T-helper 2 cell treated with Interferon-gamma antibody and Interleukin-4, amounts not matched to agents 5 μg/mL and 100 μg/mL, for 36 hours (primary cell): ENCODE data around the gene ARL6IP1.

Experiments
- DNase-seq: peaks from one replicate; pipeline ENCODE4 v3.0.0; 2021; ENCODE audit warnings: low spot score
- H3K27ac Mint-ChIP-seq: one replicate; pipeline ENCODE4 v1.8.0; 2021; ENCODE audit warnings: mild to moderate bottlenecking, mixed read lengths
- H3K27me3 Mint-ChIP-seq: one replicate; pipeline ENCODE4 v1.8.0; 2021; ENCODE audit warnings: low read depth, mixed read lengths
- H3K36me3 Mint-ChIP-seq: one replicate; pipeline ENCODE4 v1.8.0; 2021; ENCODE audit warnings: low read depth, mixed read lengths
- H3K4me1 Mint-ChIP-seq: one replicate; pipeline ENCODE4 v1.8.0; 2021; ENCODE audit warnings: low read depth, mixed read lengths
- H3K4me3 Mint-ChIP-seq: one replicate; pipeline ENCODE4 v1.8.0; 2022; ENCODE audit warnings: mild to moderate bottlenecking, moderate library complexity, mixed read lengths
- H3K9me3 Mint-ChIP-seq: one replicate; pipeline ENCODE4 v1.8.0; 2021; ENCODE audit warnings: mixed read lengths

ARL6IP1 gene

DNA sequence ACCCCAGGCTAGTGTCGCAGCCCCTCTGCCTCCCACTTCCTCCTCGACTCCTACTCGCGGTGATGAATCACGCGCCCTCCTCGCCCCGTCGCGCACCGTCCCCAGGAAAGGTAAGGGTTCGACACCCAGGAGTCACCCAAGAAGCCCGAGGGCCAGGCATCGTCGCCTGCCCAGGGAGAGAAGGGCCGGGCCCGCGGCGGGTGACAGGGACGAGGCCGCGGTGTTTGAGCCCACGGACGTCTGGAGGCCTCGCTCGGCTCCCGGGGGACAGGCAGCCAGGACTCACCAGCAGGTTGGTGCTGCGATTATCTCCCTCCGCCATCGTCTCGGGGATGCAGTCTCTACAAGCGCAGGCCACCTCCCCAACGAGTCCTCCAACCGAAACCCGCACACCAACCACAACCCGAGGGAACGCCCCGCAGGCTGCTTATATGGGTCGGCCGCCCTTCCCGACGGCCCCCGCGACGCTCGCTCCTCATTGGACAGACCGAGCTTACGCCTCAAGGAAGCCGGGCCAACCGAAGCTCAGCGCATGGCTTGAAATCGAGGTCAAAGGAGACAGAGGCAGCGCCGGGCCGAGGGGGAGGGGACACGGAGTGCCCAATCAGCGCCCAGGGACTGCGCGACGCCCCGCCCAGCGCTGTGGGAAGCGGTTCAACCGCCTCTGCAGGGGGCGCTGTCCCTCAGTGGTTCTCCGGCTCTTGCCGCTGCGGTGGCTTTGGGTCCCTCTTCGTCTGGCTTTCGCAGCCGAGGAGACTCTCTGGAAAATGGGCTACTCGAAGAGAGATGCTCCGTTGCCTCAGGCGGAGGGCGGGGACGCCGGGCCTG is at the start of gene ARL6IP1:
ARL6IP1 (minus strand) TSS at position 405 of the 828 bp plus-strand sequence; CDS start at position 322, 83 bp downstream.
- Mint-ChIP-seq H3K4me1 (peaks cover 57% of the 10 kb centered on the region), H3K36me3 (peaks cover 49% of the 10 kb centered on the region), H3K4me3 (peak within 1 kb of the TSS; percentile 98), H3K27me3 (no peaks in the 10 kb centered on the region), H3K27ac (peak within 1 kb of the TSS; percentile 90), H3K9me3 (no peaks in the 10 kb centered on the region)
- DNase-seq = peak; percentile 99

- Mint-ChIP-seq H3K27me3 (no peaks in the 10 kb centered on the region), H3K4me1 (no peaks in the 10 kb centered on the region), H3K36me3 (peaks cover 63% of the 10 kb centered on the region), H3K27ac (no peak overlapping the region), H3K4me3 (no peak overlapping the region), H3K9me3 (no peaks in the 10 kb centered on the region)
- no peak for DNase-seq
Observed at GRCh38 chr16:18846416-18846815, 45.1 kb upstream of the ARL6IP1 start.

DNA sequence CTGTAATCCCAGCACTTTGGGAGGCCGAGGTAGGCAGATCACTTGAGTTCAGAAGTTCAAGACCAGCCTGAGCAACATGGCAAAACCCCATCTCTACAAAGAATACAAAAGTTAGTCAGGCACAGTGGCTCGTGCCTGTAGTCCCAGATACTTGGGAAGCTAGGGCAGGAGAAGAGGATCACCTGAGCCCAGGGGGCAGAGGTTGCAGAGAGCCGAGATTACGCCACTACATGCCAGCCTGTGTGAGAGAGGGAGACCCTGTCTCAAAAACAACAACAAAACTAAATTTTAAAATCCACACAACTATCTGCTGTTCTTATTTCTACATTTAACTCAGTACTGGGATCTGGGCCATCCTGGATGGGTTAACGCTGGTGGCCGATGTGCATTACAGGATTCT is 41.2 kb upstream of the ARL6IP1 start:
- no peaks in the 10 kb centered on the region for H3K27me3 Mint-ChIP-seq
- H3K9me3 Mint-ChIP-seq = no peaks in the 10 kb centered on the region
- peaks cover 76% of the 10 kb centered on the region for H3K36me3 Mint-ChIP-seq
- H3K27ac Mint-ChIP-seq = no peak overlapping the region
- no peak for DNase-seq
- H3K4me1 Mint-ChIP-seq = peaks cover 3% of the 10 kb centered on the region
- no peak overlapping the region for H3K4me3 Mint-ChIP-seq

- Mint-ChIP-seq H3K4me1 (peaks cover 7% of the 10 kb centered on the region), H3K9me3 (no peaks in the 10 kb centered on the region), H3K27me3 (no peaks in the 10 kb centered on the region), H3K4me3 (no peak overlapping the region), H3K36me3 (peaks cover 76% of the 10 kb centered on the region), H3K27ac (no peak overlapping the region)
- no peak for DNase-seq
Observed at GRCh38 chr16:18841833-18842525, 40.6 kb upstream of the ARL6IP1 start.

GRCh38 chr16:18839555-18839954 is 38.2 kb upstream of the ARL6IP1 start:
- Mint-ChIP-seq H3K27ac (no peak overlapping the region), H3K27me3 (no peaks in the 10 kb centered on the region), H3K36me3 (peaks cover 74% of the 10 kb centered on the region), H3K4me1 (peaks cover 8% of the 10 kb centered on the region), H3K4me3 (no peak overlapping the region), H3K9me3 (no peaks in the 10 kb centered on the region)
- no peak for DNase-seq

DNA sequence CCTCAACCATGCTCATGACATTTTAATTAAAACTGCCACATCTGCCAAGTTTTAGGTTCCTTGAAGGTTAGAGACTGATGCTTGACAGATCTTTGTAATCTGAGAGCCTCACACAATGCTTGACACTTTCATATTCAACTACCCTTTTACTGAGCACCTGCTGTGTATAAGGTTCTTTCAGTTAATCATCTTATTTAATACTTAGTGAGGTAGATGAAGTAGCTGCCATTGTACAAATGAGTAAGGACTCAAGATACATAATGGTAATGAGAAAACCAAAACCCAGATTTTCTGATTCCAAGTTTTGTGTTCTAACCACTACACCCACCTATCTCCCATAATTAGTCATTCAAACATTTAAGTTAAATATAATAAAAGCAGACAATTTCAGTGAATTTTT is 35.4 kb upstream of the ARL6IP1 start:
- DNase-seq = no peak
- Mint-ChIP-seq H3K4me1 (peaks cover 8% of the 10 kb centered on the region), H3K9me3 (no peaks in the 10 kb centered on the region), H3K27ac (peak overlapping the region; percentile 12), H3K4me3 (no peak overlapping the region), H3K36me3 (peaks cover 69% of the 10 kb centered on the region), H3K27me3 (no peaks in the 10 kb centered on the region)

DNA sequence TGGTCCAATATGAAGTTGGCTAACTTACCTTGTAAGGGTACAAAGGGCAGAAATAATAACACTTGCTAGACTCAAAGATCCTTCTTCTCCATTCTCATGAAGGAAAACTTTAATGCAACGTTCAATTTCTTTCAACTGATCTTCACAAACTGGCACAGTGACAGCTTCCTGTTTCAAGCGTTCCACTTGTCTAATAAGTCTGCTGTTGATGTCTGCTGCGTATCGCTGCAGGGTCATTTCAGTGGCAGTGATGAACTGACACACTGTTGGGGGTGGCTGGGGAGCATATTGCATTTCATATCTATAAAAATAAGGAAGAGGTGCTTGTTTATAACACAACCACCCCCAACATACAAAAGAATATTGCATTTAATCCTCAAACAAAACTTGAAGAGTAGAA is 33.5 kb upstream of the ARL6IP1 start:
- H3K4me1 Mint-ChIP-seq = peaks cover 8% of the 10 kb centered on the region
- H3K27me3 Mint-ChIP-seq = no peaks in the 10 kb centered on the region
- no peak overlapping the region for H3K27ac Mint-ChIP-seq
- H3K4me3 Mint-ChIP-seq = no peak overlapping the region
- no peak for DNase-seq
- no peaks in the 10 kb centered on the region for H3K9me3 Mint-ChIP-seq
- H3K36me3 Mint-ChIP-seq = peaks cover 64% of the 10 kb centered on the region

DNA sequence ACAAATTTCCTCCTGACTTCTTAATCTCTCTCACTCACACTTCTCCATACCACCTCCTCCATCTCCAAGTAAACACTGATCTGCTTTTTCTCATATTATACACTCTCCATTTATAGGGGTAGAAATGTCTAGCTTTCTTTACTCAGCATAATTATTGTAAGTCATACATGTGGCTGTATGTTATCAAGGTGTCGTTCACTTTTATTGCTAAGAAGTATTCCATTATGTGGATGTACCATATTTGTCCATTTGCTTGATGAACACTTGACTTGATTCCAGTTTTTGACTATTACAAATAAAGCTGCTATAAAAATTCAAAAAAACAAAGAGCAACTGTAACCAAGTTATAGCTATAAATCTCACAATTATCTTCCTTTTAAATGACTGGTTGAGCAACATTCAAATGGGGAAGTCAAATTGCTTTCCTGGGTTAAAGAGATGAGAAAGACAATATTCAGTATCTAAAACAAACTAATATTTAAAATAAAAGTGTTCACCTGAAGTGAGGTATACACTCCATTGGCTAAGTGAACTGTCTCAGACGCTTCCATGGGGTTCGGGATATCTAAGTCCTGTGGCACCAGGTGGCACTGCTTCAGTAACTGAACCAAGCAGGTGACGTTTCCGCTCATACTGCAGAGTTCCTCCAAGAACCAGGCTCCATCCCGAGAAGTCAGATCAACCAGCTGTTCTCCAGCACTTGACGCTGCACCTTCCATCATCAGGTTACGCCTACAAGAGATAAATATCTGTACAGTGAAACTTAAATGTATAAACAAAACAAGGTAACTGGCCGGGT is 32.6 kb upstream of the ARL6IP1 start:
- no peak for DNase-seq
- H3K36me3 Mint-ChIP-seq = peaks cover 65% of the 10 kb centered on the region
- H3K9me3 Mint-ChIP-seq = no peaks in the 10 kb centered on the region
- H3K27me3 Mint-ChIP-seq = no peaks in the 10 kb centered on the region
- H3K4me3 Mint-ChIP-seq = no peak overlapping the region
- H3K4me1 Mint-ChIP-seq = peaks cover 8% of the 10 kb centered on the region
- H3K27ac Mint-ChIP-seq = no peak overlapping the region

GRCh38 chr16:18832613-18833012 is 31.3 kb upstream of the ARL6IP1 start:
- Mint-ChIP-seq H3K36me3 (peaks cover 65% of the 10 kb centered on the region), H3K4me1 (peaks cover 9% of the 10 kb centered on the region), H3K4me3 (no peak overlapping the region), H3K27me3 (no peaks in the 10 kb centered on the region), H3K9me3 (no peaks in the 10 kb centered on the region), H3K27ac (no peak overlapping the region)
- DNase-seq = no peak

DNA sequence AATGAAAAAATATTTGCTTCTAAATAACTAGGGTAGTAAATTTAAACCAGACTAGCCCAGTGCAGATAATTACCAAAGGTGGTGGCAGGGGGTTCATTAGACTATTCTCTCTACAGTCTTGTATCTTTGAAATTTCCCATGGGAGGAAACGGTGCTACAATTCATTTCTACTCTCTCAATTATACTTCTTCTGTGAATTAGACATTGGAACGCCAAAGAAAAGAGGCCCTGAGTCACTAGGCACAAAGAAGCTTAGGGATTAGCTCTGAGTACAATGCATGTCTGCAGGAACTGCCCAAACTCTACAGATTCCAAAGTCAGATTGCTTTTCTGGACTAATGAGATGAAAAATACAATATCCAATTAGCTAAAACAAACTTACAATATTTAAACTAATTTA is 30.7 kb upstream of the ARL6IP1 start:
- Mint-ChIP-seq H3K27me3 (no peaks in the 10 kb centered on the region), H3K36me3 (peaks cover 63% of the 10 kb centered on the region), H3K9me3 (no peaks in the 10 kb centered on the region), H3K27ac (no peak overlapping the region), H3K4me1 (peaks cover 5% of the 10 kb centered on the region), H3K4me3 (no peak overlapping the region)
- no peak for DNase-seq

- H3K27ac Mint-ChIP-seq = no peak overlapping the region
- peaks cover 45% of the 10 kb centered on the region for H3K36me3 Mint-ChIP-seq
- H3K9me3 Mint-ChIP-seq = no peaks in the 10 kb centered on the region
- peaks cover 4% of the 10 kb centered on the region for H3K4me1 Mint-ChIP-seq
- H3K4me3 Mint-ChIP-seq = no peak overlapping the region
- no peak for DNase-seq
- no peaks in the 10 kb centered on the region for H3K27me3 Mint-ChIP-seq
Observed at GRCh38 chr16:18829251-18829650, 27.9 kb upstream of the ARL6IP1 start.

- Mint-ChIP-seq H3K4me3 (no peak overlapping the region), H3K9me3 (no peaks in the 10 kb centered on the region), H3K4me1 (peaks cover 4% of the 10 kb centered on the region), H3K27ac (no peak overlapping the region), H3K27me3 (no peaks in the 10 kb centered on the region), H3K36me3 (peaks cover 38% of the 10 kb centered on the region)
- no peak for DNase-seq
Observed at GRCh38 chr16:18827890-18828289, 26.5 kb upstream of the ARL6IP1 start.

GRCh38 chr16:18816286-18816685 is 14.9 kb upstream of the ARL6IP1 start:
- no peak overlapping the region for H3K27ac Mint-ChIP-seq
- peaks cover 57% of the 10 kb centered on the region for H3K36me3 Mint-ChIP-seq

GRCh38 chr16:18811925-18812324 is 10.6 kb upstream of the ARL6IP1 start:
- Mint-ChIP-seq H3K9me3 (no peaks in the 10 kb centered on the region), H3K27ac (no peak overlapping the region), H3K36me3 (peaks cover 68% of the 10 kb centered on the region), H3K4me1 (no peaks in the 10 kb centered on the region), H3K27me3 (no peaks in the 10 kb centered on the region), H3K4me3 (no peak overlapping the region)
- DNase-seq = no peak

More at GRCh38 chr16:18816286-18816685, 14.9 kb upstream of the ARL6IP1 start:
- Mint-ChIP-seq H3K4me3 (no peak overlapping the region), H3K4me1 (peaks cover 13% of the 10 kb centered on the region), H3K9me3 (no peaks in the 10 kb centered on the region), H3K27me3 (no peaks in the 10 kb centered on the region)
- no peak for DNase-seq
